HCT116 (cell line): ENCODE measurements around the gene DNMT3A.

ENCODE experiments used
- CEBPB ChIP-seq: IDR thresholded peaks from 2 replicates; pipeline ENCODE4 v1.6.1; 2012; ENCODE audit warnings: low read depth
- CTCF ChIP-seq, 3 experiments: fragments of 200-600 bp in 1 of 3; sonication (generic) in 1 of 3; IDR thresholded peaks in 2 of 3; conservative IDR thresholded peaks in 1 of 3; 2 replicates each; pipeline ENCODE4 v1.5.1; 2012 to 2017; ENCODE audit warnings: low read depth in 2 of 3, low read length in 2 of 3, antibody characterized with exemption in 1 of 3, borderline replicate concordance in 1 of 3, control low read depth in 1 of 3, mild to moderate bottlenecking in 1 of 3, mixed read lengths in 1 of 3, mixed run types in 1 of 3, moderate library complexity in 1 of 3; ENCODE audit not compliant: insufficient read depth in 1 of 3
- EGR1 ChIP-seq: IDR thresholded peaks from 2 replicates; pipeline ENCODE4 v1.6.1; 2012; ENCODE audit warnings: low read depth
- ELF1 ChIP-seq: IDR thresholded peaks from 2 replicates; pipeline ENCODE4 v1.6.1; 2012; ENCODE audit warnings: low read depth, borderline replicate concordance
- EZH2 ChIP-seq: fragments of 200-600 bp; sonication (generic); IDR thresholded peaks from 2 replicates; pipeline ENCODE4 v1.6.1; 2017; ENCODE audit warnings: antibody characterized with exemption, mixed run types
- EZH2phosphoT487 ChIP-seq: fragments of 200-600 bp; IDR thresholded peaks from 2 replicates; pipeline ENCODE4 v1.6.1; 2018; ENCODE audit warnings: antibody characterized with exemption, borderline replicate concordance
- POLR2AphosphoS5 ChIP-seq: IDR thresholded peaks from 2 replicates; pipeline ENCODE4 v1.6.1; 2011; ENCODE audit warnings: mild to moderate bottlenecking, low read depth, low read length, moderate library complexity
- RAD21 ChIP-seq: IDR thresholded peaks from 2 replicates; pipeline ENCODE4 v1.6.1; 2012; ENCODE audit warnings: low read depth, mild to moderate bottlenecking
- SP1 ChIP-seq: IDR thresholded peaks from 2 replicates; pipeline ENCODE4 v1.6.1; 2012; ENCODE audit warnings: low read depth
- SRF ChIP-seq: IDR thresholded peaks from 2 replicates; pipeline ENCODE4 v1.6.1; 2012; ENCODE audit warnings: low read depth
- ZBTB33 ChIP-seq: IDR thresholded peaks from 2 replicates; pipeline ENCODE4 v1.6.1; 2011; ENCODE audit warnings: mild to moderate bottlenecking, low read length, moderate library complexity; ENCODE audit not compliant: insufficient replicate concordance; ENCODE audit errors: extremely low read depth
- TF ChIP-seq, protein P1 (sequence below): IDR thresholded peaks from 2 replicates; pipeline ENCODE4 v1.6.1; 2012; ENCODE audit warnings: low read depth
- TF ChIP-seq, protein P2 (sequence below): IDR thresholded peaks from 2 replicates; pipeline ENCODE4 v1.6.1; 2012

DNA sequence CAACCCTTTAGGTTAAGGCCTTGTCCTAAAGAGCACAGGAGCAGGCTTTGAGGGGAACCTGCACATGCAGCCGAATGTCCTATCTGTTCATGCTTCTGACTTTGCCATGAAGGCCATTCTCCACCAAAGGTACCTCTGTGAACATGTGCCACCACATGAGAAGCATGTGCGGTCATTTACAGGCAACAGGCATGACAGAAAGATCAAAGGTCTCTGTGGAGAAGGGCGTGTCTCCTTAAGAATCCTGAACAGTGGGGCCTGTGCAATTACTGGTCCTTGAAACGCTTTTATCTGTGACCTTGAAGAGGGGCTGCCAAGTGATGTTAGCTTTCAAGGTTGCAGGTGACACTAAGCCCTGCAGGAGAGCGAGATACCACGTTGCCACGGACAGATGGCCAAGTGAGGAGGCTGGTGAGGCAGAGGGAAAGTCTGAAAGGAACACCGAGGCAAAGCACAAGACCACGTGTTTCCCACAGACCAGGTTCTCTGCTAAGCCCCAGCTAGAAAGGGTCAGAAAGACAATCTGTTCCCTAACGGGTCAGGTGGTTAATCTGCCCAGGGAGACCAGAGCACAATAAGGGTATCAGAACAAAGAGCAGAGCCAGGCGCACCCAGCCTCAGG is 153.9 kb downstream of the DNMT3A start:
- TF ChIP-seq ZBTB33 (no peak), CTCF (IDR thresholded peaks at IDR 0.05 in 2 of 3, conservative IDR thresholded peaks at IDR 0.05 in 1 of 3; ENCODE audit: borderline replicate concordance in 1 of 3, insufficient read depth in 1 of 3, low read depth in 2 of 3, low read length in 2 of 3) (no peak), CEBPB (no peak), SRF (no peak), ELF1 (no peak), EGR1 (no peak), EZH2 (no peak), RAD21 (no peak), POLR2AphosphoS5 (no peak), EZH2phosphoT487 (no peak), SP1 (no peak)
- TF ChIP-seq, protein P1, sequence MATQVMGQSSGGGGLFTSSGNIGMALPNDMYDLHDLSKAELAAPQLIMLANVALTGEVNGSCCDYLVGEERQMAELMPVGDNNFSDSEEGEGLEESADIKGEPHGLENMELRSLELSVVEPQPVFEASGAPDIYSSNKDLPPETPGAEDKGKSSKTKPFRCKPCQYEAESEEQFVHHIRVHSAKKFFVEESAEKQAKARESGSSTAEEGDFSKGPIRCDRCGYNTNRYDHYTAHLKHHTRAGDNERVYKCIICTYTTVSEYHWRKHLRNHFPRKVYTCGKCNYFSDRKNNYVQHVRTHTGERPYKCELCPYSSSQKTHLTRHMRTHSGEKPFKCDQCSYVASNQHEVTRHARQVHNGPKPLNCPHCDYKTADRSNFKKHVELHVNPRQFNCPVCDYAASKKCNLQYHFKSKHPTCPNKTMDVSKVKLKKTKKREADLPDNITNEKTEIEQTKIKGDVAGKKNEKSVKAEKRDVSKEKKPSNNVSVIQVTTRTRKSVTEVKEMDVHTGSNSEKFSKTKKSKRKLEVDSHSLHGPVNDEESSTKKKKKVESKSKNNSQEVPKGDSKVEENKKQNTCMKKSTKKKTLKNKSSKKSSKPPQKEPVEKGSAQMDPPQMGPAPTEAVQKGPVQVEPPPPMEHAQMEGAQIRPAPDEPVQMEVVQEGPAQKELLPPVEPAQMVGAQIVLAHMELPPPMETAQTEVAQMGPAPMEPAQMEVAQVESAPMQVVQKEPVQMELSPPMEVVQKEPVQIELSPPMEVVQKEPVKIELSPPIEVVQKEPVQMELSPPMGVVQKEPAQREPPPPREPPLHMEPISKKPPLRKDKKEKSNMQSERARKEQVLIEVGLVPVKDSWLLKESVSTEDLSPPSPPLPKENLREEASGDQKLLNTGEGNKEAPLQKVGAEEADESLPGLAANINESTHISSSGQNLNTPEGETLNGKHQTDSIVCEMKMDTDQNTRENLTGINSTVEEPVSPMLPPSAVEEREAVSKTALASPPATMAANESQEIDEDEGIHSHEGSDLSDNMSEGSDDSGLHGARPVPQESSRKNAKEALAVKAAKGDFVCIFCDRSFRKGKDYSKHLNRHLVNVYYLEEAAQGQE: no peak
- TF ChIP-seq, protein P2, sequence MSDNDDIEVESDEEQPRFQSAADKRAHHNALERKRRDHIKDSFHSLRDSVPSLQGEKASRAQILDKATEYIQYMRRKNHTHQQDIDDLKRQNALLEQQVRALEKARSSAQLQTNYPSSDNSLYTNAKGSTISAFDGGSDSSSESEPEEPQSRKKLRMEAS: no peak
